ENCODE data around the gene HFE.
A peak's percentile ranks its signal among the peaks of the same experiment; 100 is the strongest.
"Not testable (repeated sequence)": the region's sequence is repeated elsewhere in the genome, so short reads cannot be mapped to it uniquely, and the experiment has no call there.

Gene HFE

DNA sequence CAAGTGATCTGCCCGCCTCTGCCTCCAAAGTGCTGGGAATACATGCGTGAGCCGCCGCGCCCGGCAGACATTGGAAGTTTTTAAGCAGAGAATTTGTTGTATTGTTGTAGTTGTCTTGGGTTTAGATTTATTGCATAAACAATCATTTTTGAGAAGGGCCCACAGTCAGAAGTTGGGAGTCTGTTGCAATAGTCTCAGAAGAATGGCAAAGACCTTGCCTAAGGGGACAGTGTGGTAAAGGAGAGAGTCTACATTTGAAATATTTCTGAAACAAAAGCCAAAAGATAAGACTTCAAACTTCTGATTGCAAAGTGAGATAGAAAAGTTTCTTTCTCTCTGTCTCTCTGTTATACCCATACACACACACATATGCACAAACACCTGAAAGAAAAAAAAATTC lies 22.5 kb downstream of the HFE start:
- no peak for DNase-seq (ENCODE audit: low spot score)

DNA sequence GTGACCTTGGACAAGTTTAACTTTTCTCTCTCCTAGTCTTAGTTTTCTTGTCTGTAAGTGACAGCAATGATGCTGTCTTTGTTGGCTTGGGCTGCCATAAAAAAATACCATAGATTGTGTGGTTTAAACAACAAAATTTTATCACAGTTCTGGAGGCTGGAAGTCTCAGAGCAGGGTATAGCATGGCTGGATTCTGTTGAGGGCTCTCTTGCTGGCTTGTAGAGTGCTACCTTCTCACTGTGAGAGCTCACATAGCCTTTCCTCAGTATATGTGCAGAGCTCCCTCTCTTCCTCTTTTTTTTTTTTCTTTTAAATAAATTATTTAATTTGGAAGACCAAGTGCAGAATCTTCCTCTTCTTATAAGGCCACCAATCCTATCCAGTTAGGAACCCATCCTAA lies 26.3 kb downstream of the HFE start:
- DNase-seq (ENCODE audit: low spot score) = no peak

DNA sequence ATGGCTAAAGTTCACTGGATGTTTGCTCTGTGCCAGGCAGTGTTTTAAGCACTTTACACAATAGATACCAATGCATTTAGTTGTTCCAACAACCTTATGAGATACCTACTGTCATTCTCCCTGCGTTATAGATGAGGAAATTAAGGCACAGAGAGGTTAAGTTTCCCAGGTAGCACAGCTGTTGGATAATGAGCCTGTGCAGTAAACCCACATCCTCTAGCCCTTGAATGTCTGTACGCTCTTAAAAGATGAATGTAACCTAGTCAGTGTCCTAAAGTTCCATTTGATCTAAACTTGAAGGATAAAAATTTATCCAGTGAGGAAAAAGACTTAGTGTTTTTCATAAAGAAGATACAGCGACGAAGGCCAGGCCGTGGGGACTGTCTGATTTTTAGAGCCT lies 28.0 kb downstream of the HFE start:
- DNase-seq (ENCODE audit: low spot score) = no peak

DNA sequence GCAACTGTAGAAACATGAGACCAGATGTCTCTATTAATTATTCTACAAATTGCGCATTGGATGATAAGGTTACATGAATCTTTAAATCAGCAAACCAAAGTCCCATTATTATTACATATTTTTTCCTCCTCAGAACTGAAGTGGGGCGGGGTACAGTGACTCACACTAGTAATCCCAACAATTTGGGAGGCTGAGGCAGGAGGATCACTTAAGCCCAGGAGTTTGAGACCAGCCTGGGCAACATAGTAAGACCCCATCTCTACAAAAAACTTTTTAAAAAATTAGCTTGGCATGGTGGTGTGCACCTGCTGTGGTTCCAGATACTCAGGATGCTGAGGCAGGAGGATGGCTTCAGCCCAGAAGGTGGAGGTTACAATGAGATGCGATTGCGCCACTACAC lies 29.0 kb downstream of the HFE start:
- no peak for DNase-seq (ENCODE audit: low spot score)

DNA sequence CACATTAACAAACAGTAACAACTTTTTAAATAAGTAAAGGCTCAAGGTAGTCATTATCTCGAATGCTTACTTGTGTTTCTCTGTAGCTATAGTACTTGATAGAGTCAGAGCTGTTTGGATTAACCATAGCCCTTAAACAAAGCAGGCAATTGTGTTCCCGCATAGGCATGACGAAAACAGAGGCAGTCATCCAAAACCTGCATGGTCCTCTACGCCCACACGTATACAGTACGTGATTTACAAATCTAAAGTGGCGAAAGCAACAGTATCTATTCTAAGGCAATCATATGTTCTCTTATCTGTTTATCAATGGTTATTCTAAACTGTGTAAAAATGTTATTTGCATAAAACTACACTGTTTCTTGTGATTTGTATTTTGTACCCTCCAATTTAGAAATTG lies 31.8 kb downstream of the HFE start:
- DNase-seq (ENCODE audit: low spot score) = peak; percentile 81

DNA sequence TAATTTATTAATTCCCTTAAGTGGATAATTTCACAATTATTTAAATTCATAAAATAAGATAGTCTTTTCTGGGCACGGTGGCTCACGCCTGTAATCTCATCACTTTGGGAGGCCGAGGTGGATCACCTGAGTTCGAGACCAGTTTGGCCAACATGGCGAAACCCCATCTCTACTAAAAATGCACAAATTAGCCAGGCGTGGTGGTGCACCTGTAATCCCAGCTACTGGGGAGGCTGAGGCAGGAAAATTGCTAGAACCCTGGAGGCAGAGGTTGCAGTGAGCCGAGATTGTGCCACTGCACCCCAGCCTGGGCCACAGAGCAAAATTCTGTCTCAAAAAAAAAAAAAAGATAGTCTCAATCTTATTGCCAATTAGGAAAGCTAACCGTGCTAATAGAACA lies 32.9 kb downstream of the HFE start:
- DNase-seq (ENCODE audit: low spot score) = not testable (repeated sequence)

DNA sequence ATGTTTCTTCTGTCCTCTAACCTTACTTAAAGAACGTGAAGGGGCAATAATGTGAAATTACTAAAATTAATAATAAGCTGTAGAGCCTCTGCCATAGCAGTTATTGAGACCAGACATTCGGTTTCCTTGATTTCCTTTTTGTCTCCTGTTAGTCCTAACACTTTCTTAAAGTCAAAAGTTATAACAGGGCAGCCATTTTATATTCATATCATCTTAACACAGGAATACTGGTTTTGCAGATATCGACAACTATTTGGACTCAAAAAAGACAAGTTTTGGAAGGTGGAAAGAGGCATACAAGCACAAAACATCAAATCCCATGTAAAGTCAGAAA lies 33.5 kb downstream of the HFE start:
- peak; percentile 12 for DNase-seq (ENCODE audit: low spot score)

DNA sequence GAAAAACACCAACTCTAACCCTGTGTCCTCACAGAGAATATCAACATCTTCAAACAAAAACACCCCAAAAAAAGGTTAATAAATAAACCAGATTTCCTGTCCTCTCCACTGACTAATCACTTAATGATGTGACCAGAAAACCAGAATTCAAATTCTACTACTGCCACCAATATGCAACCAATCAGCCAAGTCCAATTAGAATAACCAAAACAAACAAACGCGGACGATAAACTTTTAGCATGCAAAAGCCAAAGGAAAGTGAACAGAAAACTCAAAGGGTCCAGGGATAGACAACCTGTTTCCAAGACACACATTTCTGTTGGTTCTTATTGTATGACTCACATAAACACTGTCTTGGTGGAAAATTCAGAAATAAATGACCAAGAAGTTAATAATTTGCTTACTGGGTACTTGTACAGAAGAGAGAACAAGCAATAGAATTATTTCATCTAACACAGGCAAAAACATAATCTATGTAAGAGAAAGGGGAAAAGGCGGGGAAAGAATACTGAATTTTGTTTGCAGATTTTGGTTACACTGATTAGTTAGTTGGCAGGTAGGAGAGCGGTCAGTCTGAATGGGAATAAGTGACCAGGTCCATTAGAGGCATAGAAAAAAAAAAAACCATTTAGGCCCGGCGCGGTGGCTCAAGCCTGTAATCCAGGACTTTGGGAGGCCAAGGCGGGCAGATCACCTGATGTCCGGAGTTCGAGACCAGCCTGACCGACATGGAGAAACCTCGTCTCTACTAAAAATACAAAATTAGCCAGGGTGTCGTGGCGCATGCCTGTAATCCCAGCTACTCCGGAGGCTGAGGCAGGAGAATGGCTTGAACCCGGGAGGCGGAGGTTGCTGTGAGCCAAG lies 34.1 kb downstream of the HFE start:
- DNase-seq (ENCODE audit: low spot score) = peak; percentile 64

DNA sequence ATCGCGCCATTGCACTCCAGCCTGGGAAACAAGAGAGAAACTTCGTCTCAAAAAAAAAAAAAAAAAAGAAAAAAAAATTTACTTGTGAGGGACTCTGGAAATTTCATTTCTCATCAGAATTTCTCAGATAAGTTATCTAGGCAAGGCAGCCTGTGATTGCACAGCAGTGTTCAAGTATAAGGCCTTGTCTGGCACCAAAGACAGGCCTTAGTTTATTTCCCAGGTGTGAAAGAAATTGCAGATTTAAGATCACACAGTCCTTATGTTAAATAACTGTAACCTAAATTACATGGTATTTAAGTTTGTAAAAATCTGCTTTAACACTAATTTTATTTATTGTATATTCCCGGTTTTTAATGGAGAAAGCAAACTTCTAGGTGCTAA lies 34.8 kb downstream of the HFE start:
- DNase-seq (ENCODE audit: low spot score) = no peak

DNA sequence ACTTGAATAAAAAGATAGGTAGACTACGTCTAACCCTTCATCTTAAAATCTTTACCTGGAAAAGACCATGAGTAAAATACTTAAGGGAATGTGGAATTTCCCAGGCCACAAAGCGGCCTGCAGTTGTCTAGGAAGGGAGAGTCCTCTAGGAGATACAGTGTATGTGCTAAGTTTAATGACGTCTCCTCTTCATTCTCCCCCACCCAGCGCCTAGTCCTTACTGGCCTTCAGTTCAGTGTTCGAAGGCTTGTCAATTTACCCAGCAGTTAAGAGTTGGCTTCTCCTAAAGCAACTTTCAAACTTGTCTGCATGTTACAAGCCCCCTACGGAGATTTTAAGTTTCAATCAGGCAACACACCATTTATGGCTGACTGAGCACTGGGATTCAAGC lies 35.2 kb downstream of the HFE start:
- DNase-seq (ENCODE audit: low spot score) = peak; percentile 45

DNA sequence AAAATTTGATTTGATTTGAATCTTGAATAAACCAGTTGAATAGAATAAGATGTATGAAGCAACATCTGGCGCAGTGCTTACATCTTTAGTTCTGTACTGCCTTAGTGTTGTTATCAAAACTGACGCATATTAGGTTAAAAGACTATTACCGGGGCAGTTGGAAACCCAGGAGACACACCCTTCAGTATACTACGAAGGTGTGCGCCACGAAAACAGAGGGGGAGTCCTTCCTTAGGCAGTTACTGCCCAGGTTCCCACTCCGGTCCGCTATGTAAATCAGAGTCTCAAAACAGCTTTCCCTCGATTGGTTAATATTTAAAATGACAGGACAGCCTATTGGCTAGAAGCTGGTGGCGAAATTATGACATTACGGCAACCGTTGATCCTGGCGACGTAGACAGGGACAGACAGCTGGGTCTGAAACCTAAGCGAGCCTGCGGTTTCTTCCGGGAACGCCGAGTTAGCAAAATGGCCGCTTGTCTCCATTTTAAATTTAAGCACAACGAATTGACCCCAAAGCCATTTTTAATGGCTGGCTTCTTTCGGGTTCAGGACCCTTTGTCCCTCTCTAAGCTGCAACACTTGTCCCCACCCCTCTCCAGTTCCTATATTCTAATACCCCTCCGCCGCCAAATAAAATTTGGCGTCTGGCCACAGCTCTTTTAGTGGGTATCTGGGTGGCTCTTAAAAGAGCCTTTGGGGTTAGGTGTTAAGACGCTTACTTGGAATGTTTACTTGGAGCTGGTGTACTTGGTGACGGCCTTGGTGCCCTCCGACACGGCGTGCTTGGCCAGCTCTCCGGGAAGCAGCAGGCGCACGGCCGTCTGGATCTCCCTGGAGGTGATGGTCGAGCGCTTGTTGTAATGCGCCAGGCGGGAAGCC lies 35.8 kb downstream of the HFE start:
- DNase-seq (ENCODE audit: low spot score) = peak; percentile 99

DNA sequence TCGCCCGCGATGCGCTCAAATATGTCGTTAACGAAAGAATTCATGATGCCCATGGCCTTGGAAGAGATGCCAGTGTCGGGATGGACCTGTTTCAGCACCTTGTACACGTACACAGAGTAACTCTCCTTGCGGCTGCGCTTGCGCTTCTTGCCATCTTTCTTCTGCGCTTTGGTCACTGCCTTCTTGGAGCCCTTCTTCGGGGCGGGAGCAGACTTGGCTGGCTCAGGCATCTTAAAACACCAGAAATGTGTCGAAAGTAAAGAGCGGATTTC lies 36.4 kb downstream of the HFE start:
- no peak for DNase-seq (ENCODE audit: low spot score)

DNA sequence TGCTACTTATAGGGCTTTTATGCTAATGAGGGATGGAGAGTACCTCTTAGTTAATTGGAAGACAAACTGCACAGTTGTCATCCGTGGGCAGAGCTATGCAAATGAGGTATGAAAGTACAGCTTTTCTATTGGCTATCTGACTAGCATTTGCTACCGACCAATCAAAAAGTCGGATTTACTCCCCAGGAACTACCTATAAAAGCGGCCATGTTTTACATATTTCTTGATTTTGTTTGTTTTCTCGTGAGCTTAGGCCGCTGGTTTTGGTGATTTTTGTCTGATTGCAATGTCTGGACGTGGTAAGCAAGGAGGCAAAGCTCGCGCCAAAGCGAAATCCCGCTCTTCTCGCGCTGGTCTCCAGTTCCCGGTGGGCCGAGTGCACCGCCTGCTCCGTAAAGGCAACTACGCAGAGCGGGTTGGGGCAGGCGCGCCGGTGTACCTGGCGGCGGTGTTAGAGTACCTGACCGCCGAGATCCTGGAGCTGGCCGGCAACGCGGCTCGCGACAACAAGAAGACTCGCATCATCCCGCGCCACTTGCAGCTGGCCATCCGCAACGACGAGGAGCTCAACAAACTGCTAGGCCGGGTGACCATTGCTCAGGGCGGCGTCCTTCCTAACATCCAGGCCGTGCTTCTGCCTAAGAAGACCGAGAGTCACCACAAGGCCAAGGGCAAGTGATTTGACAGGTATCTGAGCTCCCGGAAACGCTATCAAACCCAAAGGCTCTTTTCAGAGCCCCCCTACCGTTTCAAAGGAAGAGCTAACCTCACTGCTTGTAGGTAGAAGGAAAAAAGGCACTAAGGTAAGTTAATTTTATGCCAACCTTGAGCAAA lies 36.9 kb downstream of the HFE start:
- peak; percentile 99 for DNase-seq (ENCODE audit: low spot score)

DNA sequence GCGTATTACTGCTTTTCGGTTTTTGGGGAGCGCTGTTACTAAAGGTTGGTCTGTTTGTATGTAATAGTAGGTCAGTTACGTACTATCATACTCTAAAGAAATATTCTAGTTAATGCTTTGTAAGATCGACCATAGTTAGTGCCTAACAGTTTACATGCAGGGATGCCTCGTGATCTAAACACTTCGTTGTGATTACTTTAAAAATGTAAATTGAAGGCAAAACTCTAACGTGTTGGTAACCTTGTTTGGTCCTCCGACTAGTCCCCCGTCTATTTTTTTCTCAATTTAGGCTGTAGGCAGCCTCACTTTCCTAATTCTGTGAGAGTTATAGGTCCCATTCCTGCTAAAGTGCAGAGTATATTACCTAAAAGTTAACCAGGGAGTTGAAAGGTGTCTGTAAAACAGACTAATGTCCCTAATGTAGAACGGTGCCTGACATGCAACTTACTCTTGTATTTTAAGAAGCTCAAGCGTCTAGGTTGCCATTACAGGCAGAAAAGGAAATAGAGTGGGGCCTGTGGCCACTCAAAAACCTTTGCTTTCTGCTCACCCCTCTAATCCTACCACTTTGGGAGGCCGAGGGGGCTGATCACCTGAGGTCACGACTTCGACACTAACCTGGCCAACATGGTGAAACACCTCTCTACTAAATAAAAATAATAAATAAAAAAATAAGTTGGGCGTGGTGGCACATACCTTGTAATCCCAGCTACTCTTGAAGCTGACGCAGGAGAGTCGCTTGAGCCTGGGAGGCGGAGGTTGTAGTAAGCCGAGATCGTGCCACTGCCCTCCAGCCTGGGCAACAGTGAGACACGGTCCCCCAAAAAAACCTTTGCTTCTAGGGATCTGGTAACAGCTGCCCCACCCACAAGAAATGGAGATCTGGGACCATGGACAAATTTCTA lies 37.8 kb downstream of the HFE start:
- peak; percentile 22 for DNase-seq (ENCODE audit: low spot score)

DNA sequence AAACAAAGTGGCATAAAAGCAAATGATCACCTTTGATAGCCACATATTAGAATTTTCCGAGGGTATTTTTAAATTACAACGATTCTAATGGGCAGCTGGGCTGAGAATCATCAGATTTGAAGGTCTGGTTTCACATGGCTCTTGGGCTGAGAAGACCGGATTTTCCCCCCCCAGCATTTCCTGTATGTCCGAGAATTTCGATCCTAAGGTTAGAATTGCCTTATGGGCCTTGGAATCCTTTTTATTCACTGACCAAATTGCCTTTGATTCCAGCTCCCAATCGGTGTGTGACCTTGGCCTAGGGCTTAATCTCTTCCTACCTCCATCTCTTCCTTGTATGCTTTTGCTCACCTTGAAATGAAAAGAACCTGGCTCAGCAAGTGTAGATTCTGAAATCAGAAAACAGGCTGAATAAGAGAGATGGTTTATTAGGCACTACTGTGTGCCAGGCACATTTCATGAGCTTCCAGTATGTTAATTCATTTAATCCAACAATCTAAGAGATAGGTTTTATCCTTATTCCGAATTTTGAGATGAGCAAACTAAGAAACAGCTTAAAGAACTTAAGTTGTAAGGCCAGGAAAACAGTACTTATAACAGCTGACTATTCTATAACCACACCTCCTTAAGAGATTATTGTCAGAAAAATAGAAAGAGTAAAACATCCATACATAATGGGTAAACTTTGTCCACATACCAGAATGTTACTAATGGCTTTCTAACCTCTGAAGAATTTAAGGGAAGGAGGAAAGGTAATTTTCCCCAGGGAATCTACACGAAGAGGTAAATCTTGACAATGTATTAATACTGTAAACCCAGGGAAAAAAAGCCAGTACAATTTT lies 39.4 kb downstream of the HFE start:
- peak; percentile 16 for DNase-seq (ENCODE audit: low spot score)

DNA sequence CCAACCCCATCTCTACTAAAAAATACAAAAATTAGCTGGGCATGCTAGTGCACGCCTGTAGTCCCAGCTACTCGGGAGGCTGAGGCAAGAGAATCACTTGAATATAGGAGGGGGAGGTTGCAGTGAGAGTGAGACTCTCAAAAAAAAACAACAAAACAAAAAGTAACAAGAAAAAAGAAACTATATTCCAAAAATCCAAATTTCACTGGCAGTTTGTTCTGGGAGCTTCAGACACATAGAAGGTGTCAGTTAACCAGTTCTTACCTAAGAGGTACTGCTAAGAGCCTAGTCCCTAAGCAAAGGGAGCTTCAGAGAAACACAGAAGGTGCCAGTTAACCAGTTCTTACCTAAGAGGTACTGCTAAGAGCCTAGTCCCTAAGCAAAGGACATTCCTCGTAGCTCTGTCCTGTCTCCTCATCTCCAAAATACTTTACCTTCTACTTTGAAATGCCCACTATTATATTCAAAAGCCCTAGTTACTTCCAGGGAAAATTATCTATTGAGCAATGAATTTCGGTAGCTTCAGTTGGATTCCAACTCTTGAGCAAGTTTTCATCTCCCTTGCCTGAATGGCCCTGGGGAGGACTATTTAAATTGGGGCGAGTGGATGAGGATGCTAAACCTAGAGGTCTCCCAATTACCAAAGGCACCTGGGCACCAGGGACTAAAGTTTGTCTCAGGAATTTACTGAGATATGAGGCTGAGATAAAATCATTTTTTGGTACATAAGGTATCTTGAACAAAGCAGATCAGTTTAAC lies 41.0 kb downstream of the HFE start:
- no peak for DNase-seq (ENCODE audit: low spot score)

DNA sequence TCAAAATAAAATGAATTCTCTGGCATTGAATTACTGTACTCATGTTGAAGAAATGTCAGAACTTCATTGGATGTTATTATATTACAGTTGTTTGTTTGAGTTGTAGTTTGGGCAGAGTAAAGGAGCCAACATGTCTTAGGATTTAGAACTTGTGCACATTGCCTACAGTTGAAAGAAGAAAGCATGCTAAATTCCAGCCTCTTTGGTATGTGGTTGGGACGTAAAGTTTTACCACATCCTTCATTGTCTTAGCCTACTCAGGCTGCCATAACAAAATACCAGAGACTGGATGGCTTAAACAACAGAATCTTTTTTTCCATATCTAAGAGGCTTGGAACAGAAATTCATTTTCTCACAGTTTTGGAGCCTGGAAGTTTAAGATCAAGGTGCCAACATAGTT lies 42.4 kb downstream of the HFE start:
- no peak for DNase-seq (ENCODE audit: low spot score)

DNA sequence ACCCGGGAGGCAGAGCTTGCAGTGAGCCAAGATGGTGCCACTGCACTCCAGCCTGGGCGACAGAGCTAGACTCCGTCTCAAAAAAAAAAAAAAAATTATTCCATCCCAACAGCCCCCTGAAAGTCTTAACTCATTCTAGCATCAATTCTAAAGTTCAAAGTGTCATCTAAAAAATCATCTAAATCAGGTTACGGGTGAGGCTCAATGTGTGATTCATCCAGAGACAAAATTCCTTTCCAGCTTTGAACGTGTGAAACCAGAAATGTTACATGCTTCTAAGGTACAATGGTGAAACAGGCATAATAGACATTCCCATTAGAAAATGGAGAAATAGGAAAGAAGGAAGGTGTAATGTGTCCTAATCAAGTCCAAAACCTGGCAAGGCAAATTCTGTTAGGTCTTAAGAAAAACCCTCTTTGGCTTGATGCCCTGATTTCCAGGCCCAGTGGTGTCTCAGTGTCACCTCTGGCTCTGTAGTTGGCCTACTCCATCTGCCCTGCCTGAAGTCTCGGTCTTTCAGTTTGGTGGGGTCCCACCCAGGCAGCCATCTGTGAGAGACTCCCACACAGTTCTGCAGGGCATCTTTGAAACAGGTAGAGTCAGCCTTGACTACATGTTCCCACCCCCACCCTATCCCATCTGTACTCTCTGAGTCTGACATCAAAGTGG lies 43.5 kb downstream of the HFE start:
- DNase-seq (ENCODE audit: low spot score) = no peak

DNA sequence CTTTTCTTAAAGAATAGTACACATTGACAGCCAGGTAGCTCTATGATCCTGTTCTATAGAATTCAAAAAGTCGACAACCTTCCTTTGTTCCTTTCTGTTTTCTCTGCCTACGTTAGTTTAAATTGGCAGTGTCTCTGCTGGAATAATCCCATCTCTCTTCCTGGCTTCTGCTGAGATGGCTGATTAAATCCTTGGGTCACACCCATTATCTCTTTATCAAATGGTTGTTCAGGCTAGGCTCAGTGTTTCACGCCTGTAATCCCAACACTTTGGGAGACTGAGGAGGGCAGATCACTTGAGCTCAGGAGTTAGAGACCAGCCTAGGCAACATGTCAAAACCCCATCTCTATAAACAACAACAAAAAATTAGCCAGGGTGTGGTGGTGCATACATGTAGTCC lies 44.4 kb downstream of the HFE start:
- no peak for DNase-seq (ENCODE audit: low spot score)

DNA sequence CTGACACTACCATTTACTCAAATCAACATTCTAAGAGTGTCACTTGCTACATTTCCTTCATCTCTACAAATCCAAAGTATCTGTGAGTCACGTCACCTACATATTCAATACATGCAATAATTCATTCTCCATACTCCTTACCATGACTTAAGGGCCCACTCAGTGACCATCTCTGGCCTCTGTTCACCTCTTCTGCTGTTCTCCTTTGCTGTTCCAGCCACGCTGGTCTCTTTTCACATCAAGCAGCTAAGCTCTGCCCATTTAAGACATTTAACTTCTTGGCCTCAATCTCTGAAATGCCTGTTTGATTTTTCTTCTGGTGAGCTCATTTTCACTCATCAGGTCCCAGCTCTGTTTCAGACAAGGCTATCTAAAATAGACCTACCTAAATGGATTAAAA lies 46.5 kb downstream of the HFE start:
- DNase-seq (ENCODE audit: low spot score) = no peak

Measured in SW480 (cell line).